H9 (cell line): ENCODE results near the gene WNT3. TPM values are rescaled to one million over a fixed set of nuclear protein-coding genes. Genes with fewer than 3 reads are reported as not detected.

ENCODE experiments used
- DNase-seq: peaks from one replicate; pipeline ENCODE4 v3.0.0-alpha.2; 2017
- H2AFZ ChIP-seq: one replicate; pipeline ENCODE4 v1.6.1; 2013; ENCODE audit warnings: mild to moderate bottlenecking, low read length, control low read depth, moderate library complexity
- H2AK5ac ChIP-seq: 2 replicates; pipeline ENCODE4 v1.6.1; 2013; ENCODE audit warnings: low read length, control low read depth, mixed read lengths; ENCODE audit not compliant: insufficient read length
- H2BK120ac ChIP-seq: one replicate; pipeline ENCODE4 v1.6.1; 2013; ENCODE audit warnings: low read depth, mild to moderate bottlenecking, low read length, control low read depth, inconsistent platforms; ENCODE audit not compliant: poor library complexity, severe bottlenecking
- H2BK12ac ChIP-seq: 2 replicates; pipeline ENCODE4 v1.6.1; 2013; ENCODE audit warnings: low read length, control low read depth, mixed read lengths, low read depth; ENCODE audit not compliant: insufficient read length
- H2BK15ac ChIP-seq: 2 replicates; pipeline ENCODE4 v1.6.1; 2013; ENCODE audit warnings: low read depth, low read length, control low read depth
- H2BK20ac ChIP-seq: one replicate; pipeline ENCODE4 v1.6.1; 2013; ENCODE audit warnings: low read depth, mild to moderate bottlenecking, low read length, control low read depth, inconsistent platforms; ENCODE audit not compliant: poor library complexity, severe bottlenecking
- H2BK5ac ChIP-seq: 2 replicates; pipeline ENCODE4 v1.6.1; 2013; ENCODE audit warnings: low read length, control low read depth, mixed read lengths; ENCODE audit not compliant: insufficient read length
- H3K14ac ChIP-seq: 2 replicates; pipeline ENCODE4 v1.6.1; 2013; ENCODE audit warnings: low read length, control low read depth; ENCODE audit not compliant: insufficient read depth
- H3K18ac ChIP-seq: 2 replicates; pipeline ENCODE4 v1.6.1; 2013; ENCODE audit warnings: low read depth, mild to moderate bottlenecking, mixed read lengths, low read length, control low read depth; ENCODE audit not compliant: insufficient read length
- H3K23ac ChIP-seq: 2 replicates; pipeline ENCODE4 v1.6.1; 2013; ENCODE audit warnings: low read length, control low read depth, mixed read lengths, low read depth; ENCODE audit not compliant: insufficient read length
- H3K23me2 ChIP-seq: 2 replicates; pipeline ENCODE4 v1.6.1; 2013; ENCODE audit warnings: low read depth, mild to moderate bottlenecking, mixed read lengths, low read length, control low read depth; ENCODE audit not compliant: insufficient read length, poor library complexity, severe bottlenecking
- H3K27ac ChIP-seq: 2 replicates; pipeline ENCODE4 v1.5.1; 2013; ENCODE audit warnings: low read length, control low read depth, mixed read lengths, low read depth; ENCODE audit not compliant: insufficient read length
- H3K27me3 ChIP-seq: 2 replicates; pipeline ENCODE4 v1.6.1; 2013; ENCODE audit warnings: low read length, control low read depth, inconsistent platforms; ENCODE audit not compliant: insufficient read depth
- H3K4ac ChIP-seq: 2 replicates; pipeline ENCODE4 v1.6.1; 2013; ENCODE audit warnings: low read depth, mild to moderate bottlenecking, control low read depth, inconsistent platforms, low read length, moderate library complexity
- H3K4me1 ChIP-seq: 2 replicates; pipeline ENCODE4 v1.6.1; 2013; ENCODE audit warnings: low read length, control low read depth, inconsistent platforms; ENCODE audit not compliant: insufficient read depth
- H3K4me2 ChIP-seq: 2 replicates; pipeline ENCODE4 v1.6.1; 2013; ENCODE audit warnings: low read length, control low read depth, mixed read lengths; ENCODE audit not compliant: insufficient read length, insufficient read depth
- H3K56ac ChIP-seq: 2 replicates; pipeline ENCODE4 v1.6.1; 2013; ENCODE audit warnings: low read depth, mild to moderate bottlenecking, mixed read lengths, low read length, control low read depth; ENCODE audit not compliant: insufficient read length
- H3K79me1 ChIP-seq: 2 replicates; pipeline ENCODE4 v1.6.1; 2013; ENCODE audit warnings: low read depth, mild to moderate bottlenecking, moderate library complexity, low read length, control low read depth, inconsistent platforms; ENCODE audit not compliant: insufficient read depth, poor library complexity, severe bottlenecking
- H3K79me2 ChIP-seq: 2 replicates; pipeline ENCODE4 v1.6.1; 2013; ENCODE audit warnings: low read length, control low read depth, inconsistent platforms; ENCODE audit not compliant: insufficient read depth
- H3K9ac ChIP-seq: 2 replicates; pipeline ENCODE4 v1.6.1; 2013; ENCODE audit warnings: low read length, control low read depth, mixed read lengths; ENCODE audit not compliant: insufficient read length; ENCODE audit errors: extremely low read depth
- H3K9me3 ChIP-seq: one replicate; pipeline ENCODE4 v1.6.1; 2013; ENCODE audit warnings: low read depth, low read length, inconsistent platforms; ENCODE audit not compliant: control insufficient read depth
- H3T11ph ChIP-seq: one replicate; pipeline ENCODE4 v1.6.1; 2013; ENCODE audit warnings: mild to moderate bottlenecking, low read length, control low read depth, inconsistent platforms
- H4K20me1 ChIP-seq: one replicate; pipeline ENCODE4 v1.6.1; 2013; ENCODE audit not compliant: control insufficient read depth, insufficient read length, insufficient read depth
- H4K5ac ChIP-seq: 2 replicates; pipeline ENCODE4 v1.6.1; 2013; ENCODE audit warnings: low read depth, mild to moderate bottlenecking, mixed read lengths, low read length, control low read depth; ENCODE audit not compliant: insufficient read length
- H4K8ac ChIP-seq: replicated peaks from 2 replicates; pipeline ENCODE4 v1.6.1; 2013; ENCODE audit warnings: low read length, control low read depth, mixed read lengths, low read depth; ENCODE audit not compliant: insufficient read length
- H4K91ac ChIP-seq: 2 replicates; pipeline ENCODE4 v1.6.1; 2013; ENCODE audit warnings: low read depth, mild to moderate bottlenecking, moderate library complexity, mixed read lengths, low read length, control low read depth; ENCODE audit not compliant: insufficient read length
- H3K27ac Mint-ChIP-seq, 3 experiments: 2 replicates in 2 of 3; 3 replicates in 1 of 3; pipeline ENCODE4 v1.8.0; 2020 to 2021; ENCODE audit warnings: mixed read lengths in 3 of 3, mild to moderate bottlenecking in 1 of 3, moderate library complexity in 1 of 3
- H3K27me3 Mint-ChIP-seq: 2 replicates; pipeline ENCODE4 v1.8.0; 2021; ENCODE audit warnings: low read depth, mild to moderate bottlenecking, moderate library complexity, mixed read lengths
- H3K36me3 Mint-ChIP-seq, 3 experiments: 2 replicates in 2 of 3; 3 replicates in 1 of 3; pipeline ENCODE4 v1.8.0; 2020 to 2021; ENCODE audit warnings: low read depth in 3 of 3, mixed read lengths in 3 of 3; ENCODE audit not compliant: insufficient read depth in 1 of 3
- H3K4me1 Mint-ChIP-seq, 2 experiments: 2 replicates each; pipeline ENCODE4 v1.8.0; 2020; ENCODE audit warnings: mixed read lengths in 2 of 2
- H3K4me3 Mint-ChIP-seq, 2 experiments: 2 replicates in 1 of 2; 3 replicates in 1 of 2; pipeline ENCODE4 v1.8.0; 2020 to 2021; ENCODE audit warnings: mild to moderate bottlenecking in 2 of 2, mixed read lengths in 2 of 2, moderate library complexity in 1 of 2
- H3K9me3 Mint-ChIP-seq, 2 experiments: 2 replicates in 1 of 2; 3 replicates in 1 of 2; pipeline ENCODE4 v1.8.0; 2020; ENCODE audit warnings: mild to moderate bottlenecking in 2 of 2, mixed read lengths in 2 of 2, moderate library complexity in 1 of 2
- CTCF ChIP-seq: fragments of 200-600 bp; sonication (generic); conservative IDR thresholded peaks from 3 replicates; pipeline ENCODE4 v1.8.0; 2021; ENCODE audit warnings: antibody characterized with exemption, mild to moderate bottlenecking
- whole genome bisulfite sequencing: extraction: QIAGEN DNeasy Blood & Tissue Kit; methylation state at CpG from one replicate; pipeline ENCODE4 v1.1.7; 2013; ENCODE audit warnings: missing lambda C conversion rate, low lambda C conversion rate, mixed read lengths; ENCODE audit not compliant: insufficient read length; ENCODE audit errors: extremely low coverage; 5-methylcytosine and 5-hydroxymethylcytosine counted together
- total RNA-seq: library from RNA; stranded (reverse); gene quantifications from 2 replicates; pipeline ENCODE4 v1.2.1, GENCODE V29; 2021

The WNT3 gene
- total RNA-seq, 1 experiment from 2014 or later = 22.4 TPM

DNA sequence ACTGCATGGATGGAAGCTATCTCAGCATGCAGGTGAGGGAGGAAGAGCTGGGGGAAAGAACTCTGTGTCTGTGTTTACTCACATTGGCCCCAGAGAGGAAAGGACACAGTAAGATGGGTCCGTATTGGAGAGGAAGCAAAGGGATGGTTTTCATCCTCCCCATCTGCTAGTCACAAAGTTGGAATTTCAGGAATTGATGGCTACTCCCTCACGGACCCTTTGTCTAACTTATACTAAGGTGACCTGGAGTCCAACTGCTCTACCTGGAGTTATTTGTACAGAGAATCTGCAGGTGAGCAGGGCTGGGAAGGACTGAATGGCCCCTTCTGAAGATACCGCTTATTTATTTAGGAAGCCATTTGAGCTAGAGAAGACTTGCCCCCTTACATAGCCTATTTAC lies 55.1 kb downstream of the WNT3 start:
- no peak overlapping the region for H2BK12ac ChIP-seq
- no peaks in the 10 kb centered on the region for H3K23me2 ChIP-seq
- no peak overlapping the region for H2AK5ac ChIP-seq
- no peak overlapping the region for H2BK15ac ChIP-seq
- no CpG with 5 or more reads among the region's 3 CpGs for WGBS
- no peak overlapping the region for H4K5ac ChIP-seq
- DNase-seq = no peak
- Mint-ChIP-seq H3K9me3 (no peaks in the 10 kb centered on the region; a peak in 1 of 5 replicates), H3K4me3 (no peak overlapping the region), H3K36me3 (peaks cover 0 to 64% (median 0%) of the 10 kb centered on the region in 3 experiments; a peak in 3 of 7 replicates), H3K27me3 (peaks cover 12% of the 10 kb centered on the region), H3K4me1 (peaks cover 16 to 30% of the 10 kb centered on the region in 2 experiments), H3K27ac (no peak overlapping the region)
- no peak overlapping the region for H2BK120ac ChIP-seq
- no peaks in the 10 kb centered on the region; the same call in 1 of the 2 replicates for H3K27me3 ChIP-seq
- H3K79me1 ChIP-seq = no peaks in the 10 kb centered on the region
- no peaks in the 10 kb centered on the region for H4K20me1 ChIP-seq
- H3K23ac ChIP-seq = no peak overlapping the region
- no peak overlapping the region for H3K18ac ChIP-seq
- no peaks in the 10 kb centered on the region for H3K79me2 ChIP-seq
- no peak overlapping the region for H4K91ac ChIP-seq
- H2BK5ac ChIP-seq = no peak overlapping the region
- H3K56ac ChIP-seq = no peak overlapping the region
- H3K4ac ChIP-seq = no peak overlapping the region
- H3K4me1 ChIP-seq = no peaks in the 10 kb centered on the region
- H3K4me2 ChIP-seq = no peak overlapping the region
- no peak overlapping the region for H3K27ac ChIP-seq
- H4K8ac ChIP-seq = no peak overlapping the region
- no peak overlapping the region for H2AFZ ChIP-seq
- no peak overlapping the region for H2BK20ac ChIP-seq
- TF ChIP-seq CTCF = no peak
- H3K14ac ChIP-seq = no peak overlapping the region
- H3K9me3 ChIP-seq = no peaks in the 10 kb centered on the region
- H3T11ph ChIP-seq = no peak overlapping the region
- no peak overlapping the region for H3K9ac ChIP-seq
